Gastroesophageal sphincter (tissue), 4 donors: ENCODE data around the gene APOL5. TPM values are rescaled to one million over a fixed set of nuclear protein-coding genes. Genes with fewer than 3 reads are reported as not detected.

Experiments
- ATAC-seq: fragments of 150-250 bp; one replicate; pipeline ENCODE4 v1.9.1; 2016; ENCODE audit warnings: mild to moderate bottlenecking, moderate library complexity
- H3K27ac ChIP-seq, 4 donors: fragments of 200-600 bp; sonication (generic) in 3 of 4; 1 replicate in 3 of 4; 2 replicates in 1 of 4; pipeline ENCODE4 v1.5.1; 2016 to 2019
- H3K27me3 ChIP-seq: fragments of 200-600 bp; sonication (generic); one replicate; pipeline ENCODE4 v1.5.1; 2019
- H3K36me3 ChIP-seq, 2 donors: fragments of 200-600 bp; sonication (generic); one replicate each; pipeline ENCODE4 v1.5.1; 2019; ENCODE audit warnings: control low read depth in 1 of 2
- H3K4me1 ChIP-seq, 3 donors: fragments of 200-600 bp; sonication (generic); 1 replicate in 2 of 3; 2 replicates in 1 of 3; pipeline ENCODE4 v1.5.1; 2016 to 2019; ENCODE audit warnings: control low read depth in 2 of 3
- H3K4me3 ChIP-seq, 2 donors: fragments of 200-600 bp; sonication (generic); one replicate each; pipeline ENCODE4 v1.5.1; 2019; ENCODE audit warnings: mild to moderate bottlenecking in 1 of 2, moderate library complexity in 1 of 2
- H3K9me3 ChIP-seq, 3 donors: fragments of 200-600 bp; sonication (generic); one replicate each; pipeline ENCODE4 v1.5.1; 2017 to 2019; ENCODE audit warnings: control low read depth in 2 of 3
- CTCF ChIP-seq, 4 experiments: fragments of 200-600 bp in 2 of 4; fragments of 450-650 bp in 2 of 4; sonication (generic) in 1 of 4; IDR thresholded peaks; one replicate each; pipeline ENCODE4 v1.5.1; 2017 to 2019; ENCODE audit warnings: antibody characterized with exemption in 4 of 4, mild to moderate bottlenecking in 2 of 4, moderate library complexity in 2 of 4
- EP300 ChIP-seq: sonication (generic); formaldehyde crosslinking; IDR thresholded peaks from one replicate; pipeline ENCODE4 v1.6.1; 2017; ENCODE audit warnings: antibody characterized with exemption, mild to moderate bottlenecking
- POLR2A ChIP-seq, 2 donors: fragments of 450-650 bp; IDR thresholded peaks; one replicate each; pipeline ENCODE4 v1.6.1; 2017; ENCODE audit warnings: antibody characterized with exemption in 2 of 2, mild to moderate bottlenecking in 2 of 2, moderate library complexity in 1 of 2
- POLR2AphosphoS5 ChIP-seq: sonication (generic); formaldehyde crosslinking; IDR thresholded peaks from one replicate; pipeline ENCODE4 v1.6.1; 2017; ENCODE audit warnings: antibody characterized with exemption
- WGBS, 2 donors: methylation state at CpG; one replicate each; pipeline ENCODE4 v1.1.5; 2018; ENCODE audit warnings: low coverage in 1 of 2; 5-methylcytosine and 5-hydroxymethylcytosine counted together
- total RNA-seq, 4 donors: library from RNA; depleted of rRNA; stranded (reverse); fragments of >200 nt; gene quantifications; one replicate each; pipeline ENCODE4 v1.1.0, GENCODE V29; 2016

APOL5 gene
- total RNA-seq, 4 donors from 2014 or later, result not detected

- TF ChIP-seq EP300 (no peak), CTCF (IDR thresholded peaks at IDR 0.05) (no peak), POLR2AphosphoS5 (no peak), POLR2A (IDR thresholded peaks at IDR 0.05) (no peak)
- Histone ChIP-seq H3K4me3 (no peak overlapping the region), H3K9me3 (no peaks in the 10 kb centered on the region), H3K36me3 (no peaks in the 10 kb centered on the region), H3K4me1 (no peaks in the 10 kb centered on the region), H3K27me3 (no peaks in the 10 kb centered on the region), H3K27ac (no peak overlapping the region)
- 85 to 100% methylated on average over 1 to 2 of the region's 4 CpGs for WGBS, 2 donors
- no peak for ATAC-seq
These were observed 31.4 kb upstream of the APOL5 start for GRCh38 chr22:35686298-35686697.

GRCh38 chr22:35687461-35687860, 30.2 kb upstream of the APOL5 start:
- no peak for ATAC-seq

GRCh38 chr22:35688913-35689675, 28.6 kb upstream of the APOL5 start:
- WGBS, 2 donors, result 80 to 89% methylated on average over 9 to 10 of the region's 10 CpGs

More at GRCh38 chr22:35687461-35687860, 30.2 kb upstream of the APOL5 start:
- H3K4me1 ChIP-seq, result no peaks in the 10 kb centered on the region
- WGBS, 2 donors, result 78 to 89% methylated on average over 5 to 6 of the region's 6 CpGs
- TF ChIP-seq POLR2AphosphoS5, result no peak
- TF ChIP-seq POLR2A (IDR thresholded peaks at IDR 0.05), result no peak
- TF ChIP-seq CTCF (IDR thresholded peaks at IDR 0.05), result no peak
- no peak for TF ChIP-seq EP300
- no peaks in the 10 kb centered on the region for H3K36me3 ChIP-seq
- no peak overlapping the region for H3K4me3 ChIP-seq
- H3K27ac ChIP-seq, result no peak overlapping the region
- H3K27me3 ChIP-seq, result peaks cover 4% of the 10 kb centered on the region
- H3K9me3 ChIP-seq, result no peaks in the 10 kb centered on the region

GRCh38 chr22:35690001-35690400, 27.7 kb upstream of the APOL5 start:
- Histone ChIP-seq H3K36me3 (no peaks in the 10 kb centered on the region), H3K27ac (no peak overlapping the region), H3K27me3 (peaks cover 4% of the 10 kb centered on the region), H3K4me3 (no peak overlapping the region), H3K4me1 (no peaks in the 10 kb centered on the region), H3K9me3 (no peaks in the 10 kb centered on the region)
- no peak for TF ChIP-seq CTCF (IDR thresholded peaks at IDR 0.05)
- no peak for TF ChIP-seq POLR2AphosphoS5
- no peak for TF ChIP-seq EP300
- TF ChIP-seq POLR2A (IDR thresholded peaks at IDR 0.05), result no peak
- 53 to 57% methylated on average over 1 of the region's 1 CpG for WGBS, 2 donors
- no peak for ATAC-seq

More at GRCh38 chr22:35688913-35689675, 28.6 kb upstream of the APOL5 start:
- Histone ChIP-seq H3K4me1 (no peaks in the 10 kb centered on the region), H3K4me3 (no peak overlapping the region), H3K36me3 (no peaks in the 10 kb centered on the region), H3K27ac (no peak overlapping the region), H3K27me3 (peaks cover 4% of the 10 kb centered on the region), H3K9me3 (no peaks in the 10 kb centered on the region)
- ATAC-seq, result no peak
- TF ChIP-seq EP300 (no peak), POLR2AphosphoS5 (no peak), CTCF (IDR thresholded peaks at IDR 0.05) (no peak), POLR2A (IDR thresholded peaks at IDR 0.05) (no peak)

- TF ChIP-seq CTCF (IDR thresholded peaks at IDR 0.05) (no peak), EP300 (no peak), POLR2A (IDR thresholded peaks at IDR 0.05) (no peak)
- H3K9me3 ChIP-seq, result no peaks in the 10 kb centered on the region
- no peaks in the 10 kb centered on the region for H3K36me3 ChIP-seq
- H3K4me3 ChIP-seq, result no peak overlapping the region
- ATAC-seq, result no peak
- no peak overlapping the region for H3K27ac ChIP-seq
- 80 to 92% methylated on average over 8 to 12 of the region's 13 CpGs for WGBS, 2 donors
- peaks cover 13% of the 10 kb centered on the region for H3K27me3 ChIP-seq
- no peaks in the 10 kb centered on the region for H3K4me1 ChIP-seq
These were observed 22.5 kb upstream of the APOL5 start for GRCh38 chr22:35695202-35695601.
